Raji (cell line): ENCODE data around the gene SVIL.

ENCODE experiments used
- POLR2A ChIP-seq: IDR thresholded peaks from 2 replicates; pipeline ENCODE4 v1.6.1; 2011; ENCODE audit warnings: low read depth, low read length, control low read depth; ENCODE audit not compliant: insufficient read depth

The SVIL gene

GRCh38 chr10:29533696-29534285 lies 101.0 kb downstream of the SVIL start:
- TF ChIP-seq POLR2A: no peak

- TF ChIP-seq POLR2A: no peak
Measured at GRCh38 chr10:29533046-29533445, 101.7 kb downstream of the SVIL start.

GRCh38 chr10:29532256-29532878 lies 102.4 kb downstream of the SVIL start:
- TF ChIP-seq POLR2A: no peak

- no peak for TF ChIP-seq POLR2A
Measured at GRCh38 chr10:29530112-29530976, 104.4 kb downstream of the SVIL start.

- TF ChIP-seq POLR2A: no peak
Measured at GRCh38 chr10:29529146-29529545, 105.6 kb downstream of the SVIL start.

GRCh38 chr10:29525762-29526161 lies 109.0 kb downstream of the SVIL start:
- no peak for TF ChIP-seq POLR2A

- TF ChIP-seq POLR2A: no peak
Measured at GRCh38 chr10:29524720-29525119, 110.1 kb downstream of the SVIL start.

GRCh38 chr10:29524294-29524693 lies 110.5 kb downstream of the SVIL start:
- no peak for TF ChIP-seq POLR2A

- no peak for TF ChIP-seq POLR2A
Measured at GRCh38 chr10:29522918-29523317, 111.9 kb downstream of the SVIL start.

GRCh38 chr10:29522061-29522855 lies 112.5 kb downstream of the SVIL start:
- TF ChIP-seq POLR2A: no peak

GRCh38 chr10:29519659-29520058 lies 115.1 kb downstream of the SVIL start:
- TF ChIP-seq POLR2A: no peak

- no peak for TF ChIP-seq POLR2A
Measured at GRCh38 chr10:29517352-29517923, 117.3 kb downstream of the SVIL start.

- TF ChIP-seq POLR2A: no peak
Measured at GRCh38 chr10:29514306-29514705, 120.5 kb downstream of the SVIL start.

- TF ChIP-seq POLR2A: no peak
Measured at GRCh38 chr10:29512425-29512974, 122.3 kb downstream of the SVIL start.
